Sigmoid colon (tissue), 4 donors: ENCODE results near the gene ARL8A.

Experiments used
- EP300 ChIP-seq, 4 donors: sonication (generic); formaldehyde crosslinking; IDR thresholded peaks; one replicate each; pipeline ENCODE4 v1.6.1; 2017; ENCODE audit warnings: antibody characterized with exemption in 4 of 4
- POLR2A ChIP-seq, 2 donors: fragments of 450-650 bp; IDR thresholded peaks; one replicate each; pipeline ENCODE4 v1.6.1; 2016; ENCODE audit warnings: antibody characterized with exemption in 2 of 2, mild to moderate bottlenecking in 2 of 2, moderate library complexity in 2 of 2
- POLR2AphosphoS5 ChIP-seq, 4 donors: sonication (generic); formaldehyde crosslinking; IDR thresholded peaks; one replicate each; pipeline ENCODE4 v1.6.1; 2017; ENCODE audit warnings: antibody characterized with exemption in 4 of 4
- TF ChIP-seq, protein P1 (sequence below), 4 experiments: fragments of 450-650 bp in 3 of 4; fragments of 200-600 bp in 1 of 4; IDR thresholded peaks; one replicate each; pipeline ENCODE4 v1.5.1; 2016 to 2019; ENCODE audit warnings: antibody characterized with exemption in 4 of 4, mild to moderate bottlenecking in 3 of 4, moderate library complexity in 2 of 4

DNA sequence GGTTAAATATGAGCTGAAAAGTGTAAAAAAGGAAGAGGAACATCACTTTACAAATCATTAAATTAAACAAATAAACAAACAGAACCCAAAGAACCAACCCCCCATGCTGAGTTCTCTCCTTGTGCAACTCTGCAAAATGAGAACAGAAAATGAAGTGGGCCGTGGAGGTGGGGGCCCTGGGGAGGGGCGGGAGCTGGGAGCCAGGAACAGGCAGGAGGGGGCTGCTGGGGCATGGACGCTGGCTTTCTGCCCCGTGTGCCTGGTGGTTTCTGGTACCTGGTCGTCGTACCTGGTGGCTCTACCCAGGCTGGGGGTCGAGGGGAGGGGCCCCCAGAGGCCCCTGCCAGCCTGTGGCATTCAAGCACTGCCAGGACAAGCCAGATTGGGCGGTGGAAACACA is 11.0 kb downstream of the ARL8A start:
- TF ChIP-seq, protein P1, sequence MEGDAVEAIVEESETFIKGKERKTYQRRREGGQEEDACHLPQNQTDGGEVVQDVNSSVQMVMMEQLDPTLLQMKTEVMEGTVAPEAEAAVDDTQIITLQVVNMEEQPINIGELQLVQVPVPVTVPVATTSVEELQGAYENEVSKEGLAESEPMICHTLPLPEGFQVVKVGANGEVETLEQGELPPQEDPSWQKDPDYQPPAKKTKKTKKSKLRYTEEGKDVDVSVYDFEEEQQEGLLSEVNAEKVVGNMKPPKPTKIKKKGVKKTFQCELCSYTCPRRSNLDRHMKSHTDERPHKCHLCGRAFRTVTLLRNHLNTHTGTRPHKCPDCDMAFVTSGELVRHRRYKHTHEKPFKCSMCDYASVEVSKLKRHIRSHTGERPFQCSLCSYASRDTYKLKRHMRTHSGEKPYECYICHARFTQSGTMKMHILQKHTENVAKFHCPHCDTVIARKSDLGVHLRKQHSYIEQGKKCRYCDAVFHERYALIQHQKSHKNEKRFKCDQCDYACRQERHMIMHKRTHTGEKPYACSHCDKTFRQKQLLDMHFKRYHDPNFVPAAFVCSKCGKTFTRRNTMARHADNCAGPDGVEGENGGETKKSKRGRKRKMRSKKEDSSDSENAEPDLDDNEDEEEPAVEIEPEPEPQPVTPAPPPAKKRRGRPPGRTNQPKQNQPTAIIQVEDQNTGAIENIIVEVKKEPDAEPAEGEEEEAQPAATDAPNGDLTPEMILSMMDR (IDR thresholded peaks at IDR 0.05) = no peak
- TF ChIP-seq POLR2AphosphoS5 (IDR thresholded peaks at IDR 0.05) (no peak), POLR2A (IDR thresholded peaks at IDR 0.05) (no peak), EP300 (IDR thresholded peaks at IDR 0.05) (no peak)
